Karpas-422 (cell line): Measurements from ENCODE around the gene ZNF710. TPM values are rescaled to one million over a fixed set of nuclear protein-coding genes. Genes with fewer than 3 reads are reported as not detected.
A peak's percentile ranks its signal among the peaks of the same experiment; 100 is the strongest.

Source experiments
- DNase-seq: peaks from one replicate; pipeline ENCODE4 v3.0.0-alpha.2; 2015
- H2AFZ ChIP-seq: fragments of 200-600 bp; sonication (generic); 2 replicates; pipeline ENCODE4 v1.6.1; 2014; ENCODE audit warnings: antibody characterized with exemption, low read length, mixed read lengths
- H3K27ac ChIP-seq: fragments of 200-600 bp; sonication (generic); 2 replicates; pipeline ENCODE4 v1.5.1; 2014; ENCODE audit warnings: mild to moderate bottlenecking, low read length, moderate library complexity
- H3K27me3 ChIP-seq: fragments of 200-600 bp; sonication (generic); 2 replicates; pipeline ENCODE4 v1.6.1; 2014; ENCODE audit warnings: low read length, mixed read lengths
- H3K36me3 ChIP-seq: fragments of 200-600 bp; sonication (generic); 2 replicates; pipeline ENCODE4 v1.6.1; 2014; ENCODE audit warnings: low read length, mixed read lengths; ENCODE audit not compliant: insufficient read depth
- H3K4me1 ChIP-seq: fragments of 200-600 bp; sonication (generic); 2 replicates; pipeline ENCODE4 v1.6.1; 2014; ENCODE audit warnings: mild to moderate bottlenecking, low read length, mixed read lengths
- H3K4me2 ChIP-seq: fragments of 200-600 bp; sonication (generic); 2 replicates; pipeline ENCODE4 v1.6.1; 2014; ENCODE audit warnings: low read length, low read depth, mild to moderate bottlenecking; ENCODE audit not compliant: poor library complexity, severe bottlenecking
- H3K4me3 ChIP-seq: fragments of 200-600 bp; sonication (generic); 2 replicates; pipeline ENCODE4 v1.5.1; 2014; ENCODE audit warnings: mild to moderate bottlenecking, antibody characterized with exemption, low read length, mixed read lengths
- H3K79me2 ChIP-seq: fragments of 200-600 bp; sonication (generic); 2 replicates; pipeline ENCODE4 v1.6.1; 2014; ENCODE audit warnings: mild to moderate bottlenecking, low read length, mixed read lengths
- H3K9ac ChIP-seq: fragments of 200-600 bp; sonication (generic); 2 replicates; pipeline ENCODE4 v1.6.0; 2014; ENCODE audit warnings: low read length
- H3K9me2 ChIP-seq: fragments of 200-600 bp; sonication (generic), shearing (Covaris generic); replicated peaks from 2 replicates; pipeline ENCODE4 v1.6.0; 2014; ENCODE audit warnings: mild to moderate bottlenecking, low read length, moderate library complexity; ENCODE audit not compliant: insufficient read depth
- H3K9me3 ChIP-seq: fragments of 300-700, 200-600 bp; sonication (generic); 2 replicates; pipeline ENCODE4 v1.6.1; 2014; ENCODE audit warnings: low read length, mixed read lengths
- H4K20me1 ChIP-seq: fragments of 200-600 bp; sonication (generic); 2 replicates; pipeline ENCODE4 v1.6.1; 2014; ENCODE audit warnings: mild to moderate bottlenecking, antibody characterized with exemption, low read length, low read depth; ENCODE audit not compliant: insufficient read depth
- total RNA-seq: library from RNA; depleted of rRNA; stranded (reverse); fragments of >200 nt; shearing (Covaris generic); gene quantifications from 2 replicates; pipeline ENCODE4 v1.2.3, GENCODE V29; 2014; ENCODE audit warnings: low replicate concordance

Gene ZNF710
- total RNA-seq, 1 experiment from 2014 or later = 25.2 TPM

GRCh38 chr15:90035840-90036230, 34.7 kb downstream of the ZNF710 start:
- Histone ChIP-seq H3K27ac (no peak overlapping the region), H2AFZ (no peak overlapping the region), H3K27me3 (no peaks in the 10 kb centered on the region), H3K79me2 (peaks cover 98% of the 10 kb centered on the region), H3K9me3 (no peaks in the 10 kb centered on the region), H4K20me1 (no peaks in the 10 kb centered on the region), H3K4me1 (peaks cover 88% of the 10 kb centered on the region), H3K36me3 (no peaks in the 10 kb centered on the region), H3K4me2 (no peak overlapping the region), H3K9me2 (no peaks in the 10 kb centered on the region), H3K4me3 (no peak overlapping the region), H3K9ac (no peak overlapping the region)
- DNase-seq = no peak

GRCh38 chr15:90036343-90036742, 35.2 kb downstream of the ZNF710 start:
- no peak for DNase-seq
- Histone ChIP-seq H3K4me2 (no peak overlapping the region), H3K27ac (no peak overlapping the region)

GRCh38 chr15:90036806-90037510, 35.8 kb downstream of the ZNF710 start:
- H3K9me3 ChIP-seq = no peaks in the 10 kb centered on the region
- no peak for DNase-seq
- H3K27me3 ChIP-seq = no peaks in the 10 kb centered on the region
- peaks cover 85% of the 10 kb centered on the region for H3K4me1 ChIP-seq
- no peaks in the 10 kb centered on the region for H3K9me2 ChIP-seq
- no peak overlapping the region for H3K4me3 ChIP-seq
- H3K27ac ChIP-seq = no peak overlapping the region
- H3K4me2 ChIP-seq = no peak overlapping the region
- H3K79me2 ChIP-seq = peaks cover 98% of the 10 kb centered on the region
- H3K9ac ChIP-seq = no peak overlapping the region
- no peak overlapping the region for H2AFZ ChIP-seq
- no peaks in the 10 kb centered on the region for H3K36me3 ChIP-seq
- H4K20me1 ChIP-seq = no peaks in the 10 kb centered on the region

More at GRCh38 chr15:90036343-90036742, 35.2 kb downstream of the ZNF710 start:
- Histone ChIP-seq H3K27me3 (no peaks in the 10 kb centered on the region), H4K20me1 (no peaks in the 10 kb centered on the region), H3K9me2 (no peaks in the 10 kb centered on the region), H3K36me3 (no peaks in the 10 kb centered on the region), H3K9me3 (no peaks in the 10 kb centered on the region), H2AFZ (no peak overlapping the region), H3K9ac (no peak overlapping the region), H3K79me2 (peaks cover 98% of the 10 kb centered on the region), H3K4me3 (no peak overlapping the region), H3K4me1 (peaks cover 88% of the 10 kb centered on the region)

- Histone ChIP-seq H3K9ac (no peak overlapping the region), H3K36me3 (no peaks in the 10 kb centered on the region), H3K4me1 (peaks cover 85% of the 10 kb centered on the region), H3K4me2 (peak overlapping the region; percentile 14), H3K4me3 (no peak overlapping the region), H3K27ac (peak overlapping the region; percentile 30; the same call in 1 of the 2 replicates), H3K79me2 (peaks cover 98% of the 10 kb centered on the region), H3K9me3 (no peaks in the 10 kb centered on the region), H3K9me2 (no peaks in the 10 kb centered on the region), H3K27me3 (no peaks in the 10 kb centered on the region), H2AFZ (no peak overlapping the region), H4K20me1 (no peaks in the 10 kb centered on the region)
- no peak for DNase-seq
Measured at GRCh38 chr15:90037511-90037860, 36.4 kb downstream of the ZNF710 start.

- H4K20me1 ChIP-seq = no peaks in the 10 kb centered on the region
- H3K4me3 ChIP-seq = no peak overlapping the region
- H2AFZ ChIP-seq = no peak overlapping the region
- H3K4me1 ChIP-seq = peaks cover 85% of the 10 kb centered on the region
- H3K36me3 ChIP-seq = no peaks in the 10 kb centered on the region
- no peaks in the 10 kb centered on the region for H3K9me3 ChIP-seq
- H3K9ac ChIP-seq = no peak overlapping the region
- DNase-seq = no peak
- H3K27me3 ChIP-seq = no peaks in the 10 kb centered on the region
- H3K9me2 ChIP-seq = no peaks in the 10 kb centered on the region
- peak overlapping the region; percentile 30 for H3K27ac ChIP-seq
- H3K79me2 ChIP-seq = peaks cover 98% of the 10 kb centered on the region
- H3K4me2 ChIP-seq = peak overlapping the region; percentile 14
Measured at GRCh38 chr15:90037961-90038631, 37.0 kb downstream of the ZNF710 start.

GRCh38 chr15:90038632-90039095, 37.5 kb downstream of the ZNF710 start:
- no peak for DNase-seq
- H3K9ac ChIP-seq = no peak overlapping the region
- no peaks in the 10 kb centered on the region for H3K9me3 ChIP-seq
- no peak overlapping the region for H2AFZ ChIP-seq
- peaks cover 98% of the 10 kb centered on the region for H3K79me2 ChIP-seq
- no peaks in the 10 kb centered on the region for H4K20me1 ChIP-seq
- H3K27ac ChIP-seq = peak overlapping the region; percentile 30
- H3K4me2 ChIP-seq = no peak overlapping the region
- H3K27me3 ChIP-seq = no peaks in the 10 kb centered on the region
- H3K9me2 ChIP-seq = no peaks in the 10 kb centered on the region
- no peaks in the 10 kb centered on the region for H3K36me3 ChIP-seq
- peaks cover 85% of the 10 kb centered on the region for H3K4me1 ChIP-seq
- H3K4me3 ChIP-seq = no peak overlapping the region

GRCh38 chr15:90039996-90040395, 38.9 kb downstream of the ZNF710 start:
- Histone ChIP-seq H3K9ac (peak overlapping the region; percentile 29; the same call in 1 of the 2 replicates), H2AFZ (no peak overlapping the region), H3K79me2 (peaks cover 98% of the 10 kb centered on the region), H3K4me1 (peaks cover 86% of the 10 kb centered on the region), H3K9me2 (no peaks in the 10 kb centered on the region), H3K36me3 (no peaks in the 10 kb centered on the region), H3K4me3 (no peak overlapping the region), H4K20me1 (no peaks in the 10 kb centered on the region), H3K4me2 (peak overlapping the region; percentile 24), H3K27me3 (no peaks in the 10 kb centered on the region), H3K27ac (peak overlapping the region; percentile 52), H3K9me3 (no peaks in the 10 kb centered on the region)
- DNase-seq = no peak

GRCh38 chr15:90040618-90041017, 39.5 kb downstream of the ZNF710 start:
- Histone ChIP-seq H3K79me2 (peaks cover 98% of the 10 kb centered on the region), H2AFZ (no peak overlapping the region), H3K27ac (peak overlapping the region; percentile 52), H3K9me3 (no peaks in the 10 kb centered on the region), H3K9me2 (no peaks in the 10 kb centered on the region), H3K36me3 (no peaks in the 10 kb centered on the region), H3K4me1 (peaks cover 90% of the 10 kb centered on the region), H3K9ac (no peak overlapping the region), H3K4me3 (no peak overlapping the region), H4K20me1 (no peaks in the 10 kb centered on the region), H3K27me3 (no peaks in the 10 kb centered on the region), H3K4me2 (peak overlapping the region; percentile 24)
- no peak for DNase-seq
